Stimulated activated memory B cell treated with anti-CD40 and anti-IgM and Interleukin-4, amounts not matched to agents 10 μg/mL and 1 μg/mL and 100 μg/mL, for 72 hours (primary cell): ENCODE results near the gene TNFAIP8L3.
"Not testable (repeated sequence)": the region's sequence is repeated elsewhere in the genome, so short reads cannot be mapped to it uniquely, and the experiment has no call there.

Experiments used
- ATAC-seq: fragments of 150-1000 bp; cut with Tn5 transposase; 2 replicates; pipeline ENCODE4 v1.10.0; 2021
- H3K27ac Mint-ChIP-seq: one replicate; pipeline ENCODE4 v1.8.0; 2022; ENCODE audit warnings: mild to moderate bottlenecking, mixed read lengths
- H3K27me3 Mint-ChIP-seq: one replicate; pipeline ENCODE4 v1.8.0; 2022; ENCODE audit warnings: mixed read lengths
- H3K36me3 Mint-ChIP-seq: one replicate; pipeline ENCODE4 v1.8.0; 2022; ENCODE audit warnings: mixed read lengths
- H3K4me1 Mint-ChIP-seq: one replicate; pipeline ENCODE4 v1.8.0; 2022; ENCODE audit warnings: mixed read lengths
- H3K4me3 Mint-ChIP-seq: one replicate; pipeline ENCODE4 v1.8.0; 2022; ENCODE audit warnings: mild to moderate bottlenecking, moderate library complexity, mixed read lengths
- H3K9me3 Mint-ChIP-seq: one replicate; pipeline ENCODE4 v1.8.0; 2022; ENCODE audit warnings: mixed read lengths

The TNFAIP8L3 gene

DNA sequence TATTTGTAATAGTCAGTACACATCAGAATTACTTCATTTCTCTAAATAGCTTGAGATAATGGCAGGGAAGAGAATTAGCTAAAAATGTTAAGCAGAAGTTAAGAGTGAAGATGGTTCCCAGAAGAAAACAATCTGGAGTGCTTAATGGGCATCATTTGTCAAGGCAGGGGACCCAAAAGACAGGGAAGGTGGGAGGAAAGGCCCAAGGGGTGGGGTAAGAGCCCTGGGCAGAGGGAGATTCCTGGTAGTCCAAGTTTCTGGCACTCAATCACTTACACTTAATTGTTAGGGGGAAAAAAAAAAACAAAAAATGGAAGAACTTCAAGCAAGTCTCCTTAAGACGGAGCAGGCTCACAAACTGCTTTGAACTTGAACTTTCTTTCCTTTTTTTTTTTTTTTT is 28.9 kb downstream of the TNFAIP8L3 start:
- H3K9me3 Mint-ChIP-seq = no peaks in the 10 kb centered on the region
- peaks cover 32% of the 10 kb centered on the region for H3K27me3 Mint-ChIP-seq
- no peaks in the 10 kb centered on the region for H3K4me1 Mint-ChIP-seq
- no peak overlapping the region for H3K27ac Mint-ChIP-seq
- ATAC-seq = no peak
- H3K4me3 Mint-ChIP-seq = no peak overlapping the region
- no peaks in the 10 kb centered on the region for H3K36me3 Mint-ChIP-seq

DNA sequence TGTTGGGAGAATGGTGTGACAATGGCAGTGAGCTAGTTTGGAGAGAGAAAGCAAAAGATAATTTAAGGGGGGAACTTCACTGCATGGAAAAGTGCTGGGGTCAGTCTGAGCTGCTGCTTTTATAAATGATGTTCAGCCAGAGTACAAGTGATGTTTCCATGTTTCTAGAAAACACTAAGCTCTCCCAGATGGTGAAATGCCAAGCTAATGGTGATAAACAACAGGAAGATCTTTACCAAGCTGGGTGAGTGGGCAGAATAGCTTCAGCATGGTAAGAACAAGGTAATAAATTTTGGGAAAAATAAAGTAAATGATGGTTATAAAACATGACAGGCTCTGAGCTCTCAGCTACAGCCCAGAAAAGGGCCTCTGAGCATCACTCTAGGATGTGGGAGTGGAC is 29.4 kb downstream of the TNFAIP8L3 start:
- H3K27ac Mint-ChIP-seq = no peak overlapping the region
- H3K4me1 Mint-ChIP-seq = no peaks in the 10 kb centered on the region
- peaks cover 37% of the 10 kb centered on the region for H3K27me3 Mint-ChIP-seq
- no peak for ATAC-seq
- H3K9me3 Mint-ChIP-seq = no peaks in the 10 kb centered on the region
- H3K36me3 Mint-ChIP-seq = no peaks in the 10 kb centered on the region
- H3K4me3 Mint-ChIP-seq = no peak overlapping the region

- Mint-ChIP-seq H3K9me3 (no peaks in the 10 kb centered on the region), H3K4me1 (no peaks in the 10 kb centered on the region), H3K36me3 (no peaks in the 10 kb centered on the region), H3K27ac (no peak overlapping the region), H3K4me3 (no peak overlapping the region), H3K27me3 (peaks cover 40% of the 10 kb centered on the region)
- ATAC-seq = no peak
Observed at GRCh38 chr15:51062736-51063135, 32.0 kb downstream of the TNFAIP8L3 start.

GRCh38 chr15:51060030-51060673 is 34.6 kb downstream of the TNFAIP8L3 start:
- H3K4me3 Mint-ChIP-seq = no peak overlapping the region
- H3K36me3 Mint-ChIP-seq = no peaks in the 10 kb centered on the region
- peaks cover 35% of the 10 kb centered on the region for H3K27me3 Mint-ChIP-seq
- H3K9me3 Mint-ChIP-seq = no peaks in the 10 kb centered on the region
- no peaks in the 10 kb centered on the region for H3K4me1 Mint-ChIP-seq
- no peak for ATAC-seq
- H3K27ac Mint-ChIP-seq = no peak overlapping the region

GRCh38 chr15:51054535-51054934 is 40.2 kb downstream of the TNFAIP8L3 start:
- H3K36me3 Mint-ChIP-seq = no peaks in the 10 kb centered on the region
- no peaks in the 10 kb centered on the region for H3K4me1 Mint-ChIP-seq
- no peak overlapping the region for H3K4me3 Mint-ChIP-seq
- no peaks in the 10 kb centered on the region for H3K9me3 Mint-ChIP-seq
- H3K27ac Mint-ChIP-seq = no peak overlapping the region
- no peak for ATAC-seq
- H3K27me3 Mint-ChIP-seq = peaks cover 10% of the 10 kb centered on the region

DNA sequence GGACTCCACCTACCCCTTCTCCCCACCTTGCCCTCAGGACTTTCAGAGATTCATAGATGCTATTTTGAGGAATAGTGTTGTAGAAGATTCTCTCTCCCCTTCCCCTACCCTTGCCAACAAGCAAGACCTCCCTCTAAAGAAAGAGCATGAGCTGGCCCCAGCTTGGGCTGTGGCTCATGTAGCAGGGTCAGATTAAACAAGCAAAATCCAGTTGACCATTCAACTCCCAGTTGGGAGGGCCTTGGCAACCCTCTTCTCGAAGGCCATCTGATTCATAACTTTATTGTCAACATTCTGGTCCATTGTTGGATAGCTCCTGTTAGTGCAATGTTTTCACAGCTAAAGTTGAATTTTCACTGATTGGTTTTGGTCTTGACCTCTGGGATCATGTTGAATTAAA is 41.1 kb downstream of the TNFAIP8L3 start:
- Mint-ChIP-seq H3K27me3 (peaks cover 10% of the 10 kb centered on the region), H3K4me1 (peaks cover 8% of the 10 kb centered on the region), H3K4me3 (no peak overlapping the region), H3K27ac (no peak overlapping the region), H3K36me3 (no peaks in the 10 kb centered on the region), H3K9me3 (no peaks in the 10 kb centered on the region)
- ATAC-seq = no peak

- H3K4me3 Mint-ChIP-seq = no peak overlapping the region
- H3K9me3 Mint-ChIP-seq = no peaks in the 10 kb centered on the region
- H3K36me3 Mint-ChIP-seq = no peaks in the 10 kb centered on the region
- H3K4me1 Mint-ChIP-seq = peaks cover 12% of the 10 kb centered on the region
- H3K27me3 Mint-ChIP-seq = peaks cover 10% of the 10 kb centered on the region
- H3K27ac Mint-ChIP-seq = no peak overlapping the region
- ATAC-seq = no peak
Observed at GRCh38 chr15:51051776-51052175, 42.9 kb downstream of the TNFAIP8L3 start.

- peaks cover 12% of the 10 kb centered on the region for H3K4me1 Mint-ChIP-seq
- no peak overlapping the region for H3K27ac Mint-ChIP-seq
- H3K36me3 Mint-ChIP-seq = no peaks in the 10 kb centered on the region
- no peaks in the 10 kb centered on the region for H3K27me3 Mint-ChIP-seq
- H3K9me3 Mint-ChIP-seq = no peaks in the 10 kb centered on the region
- no peak overlapping the region for H3K4me3 Mint-ChIP-seq
- no peak for ATAC-seq
Observed at GRCh38 chr15:51049081-51049480, 45.6 kb downstream of the TNFAIP8L3 start.

- H3K4me1 Mint-ChIP-seq = peaks cover 12% of the 10 kb centered on the region
- H3K27me3 Mint-ChIP-seq = no peaks in the 10 kb centered on the region
- no peaks in the 10 kb centered on the region for H3K9me3 Mint-ChIP-seq
- no peak overlapping the region for H3K4me3 Mint-ChIP-seq
- ATAC-seq = no peak
- no peaks in the 10 kb centered on the region for H3K36me3 Mint-ChIP-seq
- H3K27ac Mint-ChIP-seq = no peak overlapping the region
Observed at GRCh38 chr15:51048308-51048707, 46.4 kb downstream of the TNFAIP8L3 start.

DNA sequence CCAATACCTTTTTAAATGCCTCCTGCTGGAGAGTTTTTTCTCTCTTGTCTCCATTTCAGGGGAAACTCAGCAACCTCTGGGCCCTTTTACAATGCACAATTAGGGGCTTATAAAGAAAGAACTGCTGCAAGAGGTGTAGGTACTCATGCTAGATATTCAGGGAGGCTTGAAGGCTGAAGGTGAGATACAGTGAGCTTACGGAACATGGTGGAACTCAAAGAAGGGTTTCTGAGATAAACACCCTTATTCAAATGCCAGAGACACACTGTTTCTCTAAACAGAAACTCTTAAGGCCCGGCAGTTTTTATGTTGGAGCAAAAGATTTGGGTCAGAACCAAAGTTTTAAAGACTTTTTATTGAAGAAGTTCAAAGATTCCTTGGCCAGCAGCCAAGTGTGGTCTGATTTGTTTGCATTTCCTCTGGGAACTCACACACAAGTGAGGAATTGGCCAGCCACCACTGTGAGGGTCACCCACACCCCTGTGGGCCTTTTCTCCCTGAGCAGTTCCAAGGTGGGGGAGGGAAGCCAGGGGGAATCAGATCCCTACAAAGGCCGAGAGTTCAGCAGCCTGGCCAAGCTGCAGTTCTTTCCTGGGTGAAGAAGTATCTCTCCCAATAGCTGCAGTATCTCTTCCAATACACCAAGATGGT is 47.8 kb downstream of the TNFAIP8L3 start:
- Mint-ChIP-seq H3K4me1 (peaks cover 12% of the 10 kb centered on the region), H3K9me3 (no peaks in the 10 kb centered on the region), H3K27me3 (no peaks in the 10 kb centered on the region), H3K4me3 (no peak overlapping the region), H3K27ac (no peak overlapping the region), H3K36me3 (no peaks in the 10 kb centered on the region)
- no peak for ATAC-seq

DNA sequence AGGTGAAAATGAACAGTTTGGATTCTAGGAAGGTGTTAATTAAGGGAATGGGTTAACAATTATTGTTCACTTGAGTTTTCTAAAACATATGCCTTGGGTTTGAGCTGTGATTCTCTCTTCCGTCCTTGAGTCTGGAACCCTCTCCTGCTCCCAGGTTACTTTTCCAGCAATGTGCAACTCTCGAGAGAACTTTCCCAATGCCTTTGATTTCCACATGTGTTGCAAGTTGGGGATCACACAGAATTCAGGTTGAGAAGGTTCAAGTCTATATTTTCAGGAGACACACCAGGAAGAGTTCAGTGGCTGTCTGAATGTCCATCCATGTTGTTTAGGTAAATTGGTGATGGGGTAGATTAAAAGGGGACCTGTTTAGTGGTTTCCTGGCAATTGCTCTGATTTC is 48.7 kb downstream of the TNFAIP8L3 start:
- no peaks in the 10 kb centered on the region for H3K9me3 Mint-ChIP-seq
- H3K4me1 Mint-ChIP-seq = peaks cover 12% of the 10 kb centered on the region
- H3K27ac Mint-ChIP-seq = no peak overlapping the region
- H3K36me3 Mint-ChIP-seq = no peaks in the 10 kb centered on the region
- H3K27me3 Mint-ChIP-seq = no peaks in the 10 kb centered on the region
- H3K4me3 Mint-ChIP-seq = no peak overlapping the region
- no peak for ATAC-seq

- no peak for ATAC-seq
- H3K9me3 Mint-ChIP-seq = no peaks in the 10 kb centered on the region
- H3K27ac Mint-ChIP-seq = no peak overlapping the region
- H3K36me3 Mint-ChIP-seq = no peaks in the 10 kb centered on the region
- peaks cover 10% of the 10 kb centered on the region for H3K4me1 Mint-ChIP-seq
- no peak overlapping the region for H3K4me3 Mint-ChIP-seq
- H3K27me3 Mint-ChIP-seq = no peaks in the 10 kb centered on the region
Observed at GRCh38 chr15:51044037-51044727, 50.5 kb downstream of the TNFAIP8L3 start.

- no peaks in the 10 kb centered on the region for H3K4me1 Mint-ChIP-seq
- H3K27me3 Mint-ChIP-seq = no peaks in the 10 kb centered on the region
- no peaks in the 10 kb centered on the region for H3K9me3 Mint-ChIP-seq
- H3K4me3 Mint-ChIP-seq = no peak overlapping the region
- H3K27ac Mint-ChIP-seq = no peak overlapping the region
- H3K36me3 Mint-ChIP-seq = peaks cover 6% of the 10 kb centered on the region
- ATAC-seq = no peak
Observed at GRCh38 chr15:51038974-51039319, 55.8 kb downstream of the TNFAIP8L3 start.

GRCh38 chr15:51038162-51038973 is 56.3 kb downstream of the TNFAIP8L3 start:
- H3K36me3 Mint-ChIP-seq = peaks cover 6% of the 10 kb centered on the region
- no peak overlapping the region for H3K27ac Mint-ChIP-seq
- no peaks in the 10 kb centered on the region for H3K4me1 Mint-ChIP-seq
- H3K4me3 Mint-ChIP-seq = no peak overlapping the region
- no peak for ATAC-seq
- H3K9me3 Mint-ChIP-seq = no peaks in the 10 kb centered on the region
- no peaks in the 10 kb centered on the region for H3K27me3 Mint-ChIP-seq

GRCh38 chr15:51037474-51037873 is 57.2 kb downstream of the TNFAIP8L3 start:
- not testable (repeated sequence) for H3K36me3 Mint-ChIP-seq, H3K27ac Mint-ChIP-seq

More at GRCh38 chr15:51037474-51037873, 57.2 kb downstream of the TNFAIP8L3 start:
- H3K4me3 Mint-ChIP-seq, H3K27me3 Mint-ChIP-seq, ATAC-seq, H3K4me1 Mint-ChIP-seq, H3K9me3 Mint-ChIP-seq: not testable (repeated sequence)
